Left ventricle myocardium inferior (tissue), 1 donor: ENCODE data around the gene MTUS2. TPM values are rescaled to one million over a fixed set of nuclear protein-coding genes. Genes with fewer than 3 reads are reported as not detected.

Experiments used
- DNase-seq: peaks from one replicate; pipeline ENCODE4 v3.0.0-alpha.2; 2020
- H3K27ac ChIP-seq: fragments of 200-600 bp; replicated peaks from 2 replicates; pipeline ENCODE4 v1.8.0; 2021
- H3K27me3 ChIP-seq: fragments of 200-600 bp; 2 replicates; pipeline ENCODE4 v1.8.0; 2021; ENCODE audit warnings: low read depth
- H3K36me3 ChIP-seq: fragments of 200-600 bp; 2 replicates; pipeline ENCODE4 v1.8.0; 2021
- H3K4me1 ChIP-seq: fragments of 200-600 bp; 2 replicates; pipeline ENCODE4 v1.8.0; 2021
- H3K4me3 ChIP-seq: fragments of 200-600 bp; 2 replicates; pipeline ENCODE4 v1.8.0; 2021; ENCODE audit warnings: mild to moderate bottlenecking, moderate library complexity
- H3K9me3 ChIP-seq: fragments of 200-600 bp; replicated peaks from 2 replicates; pipeline ENCODE4 v1.8.0; 2021
- CTCF ChIP-seq: fragments of 200-600 bp; IDR thresholded peaks from 2 replicates; pipeline ENCODE4 v1.8.0; 2021; ENCODE audit warnings: antibody characterized with exemption, mild to moderate bottlenecking, borderline replicate concordance
- intact Hi-C: fragments of 100-400 bp; cut with micrococcal nuclease; formaldehyde crosslinking; loops from one replicate; pipeline ENCODE4 v1.11.0; 2022
- total RNA-seq: library from RNA; stranded (reverse); fragmentation: NEBNext Ultra II Directional; extraction: Animal tissue kit (Norgen Biotek cat#: 25700); gene quantifications from one replicate; pipeline ENCODE4 v1.2.1, GENCODE V29; 2021
- donor health status: DM: no; HTN: yes; CAD: no; lungs with severe emphysema.

Gene MTUS2
- total RNA-seq, 1 donor from 2014 or later: 101 TPM

- Histone ChIP-seq H3K4me1 (no peaks in the 10 kb centered on the region), H3K36me3 (no peaks in the 10 kb centered on the region), H3K9me3 (peaks cover 5% of the 10 kb centered on the region), H3K4me3 (no peak overlapping the region), H3K27me3 (no peaks in the 10 kb centered on the region), H3K27ac (no peak overlapping the region)
- no peak for TF ChIP-seq CTCF
- intact Hi-C loops: no loop called here
- no peak for DNase-seq
Measured at GRCh38 chr13:29292045-29292444, 471.9 kb downstream of the MTUS2 start.

- no peak for DNase-seq
- no peak for TF ChIP-seq CTCF
- Histone ChIP-seq H3K27ac (no peak overlapping the region), H3K4me1 (no peaks in the 10 kb centered on the region), H3K36me3 (no peaks in the 10 kb centered on the region), H3K9me3 (peaks cover 5% of the 10 kb centered on the region), H3K4me3 (no peak overlapping the region), H3K27me3 (no peaks in the 10 kb centered on the region)
- intact Hi-C loops: no loop called here
Measured at GRCh38 chr13:29294821-29295220, 474.7 kb downstream of the MTUS2 start.

- Histone ChIP-seq H3K4me1 (no peaks in the 10 kb centered on the region), H3K36me3 (no peaks in the 10 kb centered on the region), H3K4me3 (no peak overlapping the region), H3K27me3 (no peaks in the 10 kb centered on the region), H3K27ac (no peak overlapping the region), H3K9me3 (peaks cover 34% of the 10 kb centered on the region)
- intact Hi-C loops: no loop called here
- DNase-seq: no peak
- TF ChIP-seq CTCF: no peak
Measured at GRCh38 chr13:29301027-29301426, 480.9 kb downstream of the MTUS2 start.

GRCh38 chr13:29304148-29304547 lies 484.0 kb downstream of the MTUS2 start:
- Histone ChIP-seq H3K27me3 (no peaks in the 10 kb centered on the region), H3K4me1 (no peaks in the 10 kb centered on the region), H3K27ac (no peak overlapping the region), H3K4me3 (no peak overlapping the region), H3K9me3 (peaks cover 57% of the 10 kb centered on the region), H3K36me3 (no peaks in the 10 kb centered on the region)
- no peak for TF ChIP-seq CTCF
- no peak for DNase-seq
- intact Hi-C loops: no loop called here

GRCh38 chr13:29310806-29311205 lies 490.7 kb downstream of the MTUS2 start:
- no peak for DNase-seq
- no peaks in the 10 kb centered on the region for H3K4me1 ChIP-seq
- intact Hi-C loops: no loop called here
- no peak for TF ChIP-seq CTCF
- H3K9me3 ChIP-seq: peaks cover 25% of the 10 kb centered on the region
- H3K36me3 ChIP-seq: no peaks in the 10 kb centered on the region
- no peak overlapping the region for H3K27ac ChIP-seq
- no peak overlapping the region for H3K4me3 ChIP-seq
- H3K27me3 ChIP-seq: no peaks in the 10 kb centered on the region

- Histone ChIP-seq H3K27me3 (no peaks in the 10 kb centered on the region), H3K36me3 (no peaks in the 10 kb centered on the region), H3K9me3 (no peaks in the 10 kb centered on the region), H3K4me1 (no peaks in the 10 kb centered on the region), H3K4me3 (no peak overlapping the region), H3K27ac (no peak overlapping the region)
- TF ChIP-seq CTCF: no peak
- intact Hi-C loops: no loop called here
- no peak for DNase-seq
Measured at GRCh38 chr13:29315847-29316246, 495.7 kb downstream of the MTUS2 start.
